HG03521 (cell line): ENCODE results near the gene GATM.
A peak's percentile ranks its signal among the peaks of the same experiment; 100 is the strongest.
"Not testable (repeated sequence)": the region's sequence is repeated elsewhere in the genome, so short reads cannot be mapped to it uniquely, and the experiment has no call there.

ENCODE experiments used
- ATAC-seq: cut with Tn5 transposase; IDR thresholded peaks from one replicate; pipeline ENCODE4 v1.9.1; 2021; ENCODE audit warnings: mild to moderate bottlenecking, moderate library complexity; ENCODE audit not compliant: unreplicated experiment

Gene GATM

DNA sequence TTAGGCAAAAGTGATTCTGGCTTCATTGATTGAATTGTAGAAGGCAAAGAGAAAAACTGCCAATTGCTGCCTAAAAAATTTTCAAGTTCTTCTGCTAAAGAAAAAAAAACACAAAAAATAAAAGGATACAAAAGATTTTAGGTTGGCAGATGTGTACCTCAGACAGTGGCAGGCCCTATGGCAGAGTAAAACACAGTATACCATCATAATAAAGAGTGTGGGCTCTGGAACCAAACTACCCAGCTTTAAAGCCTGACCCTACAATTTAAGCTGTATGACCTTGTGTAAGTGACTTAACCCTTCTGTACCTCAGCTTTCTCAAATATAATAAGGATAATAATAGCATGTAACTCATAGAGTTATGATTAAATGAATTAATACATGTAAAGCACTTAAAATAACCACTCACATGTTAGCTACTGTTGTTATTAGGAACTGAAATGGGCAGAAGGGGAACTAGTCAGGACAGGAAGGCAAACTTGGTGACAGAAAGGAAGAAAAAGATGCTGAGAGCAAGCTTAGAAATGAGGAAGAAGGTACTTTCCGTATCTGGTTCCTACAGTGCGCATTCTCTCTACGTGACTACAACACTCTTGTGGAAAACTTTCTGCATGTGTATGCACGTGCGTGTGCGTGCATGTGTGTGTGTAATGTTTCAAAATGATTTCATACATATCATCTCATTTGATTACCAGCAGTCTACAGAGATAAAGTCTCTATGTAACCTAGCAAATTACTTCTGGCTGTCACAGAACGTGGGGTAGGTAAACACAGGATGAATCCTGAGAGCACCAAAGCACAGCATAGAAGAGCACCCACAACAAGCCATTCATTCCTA is 13.6 kb upstream of the GATM start:
- peak; percentile 86 for ATAC-seq

DNA sequence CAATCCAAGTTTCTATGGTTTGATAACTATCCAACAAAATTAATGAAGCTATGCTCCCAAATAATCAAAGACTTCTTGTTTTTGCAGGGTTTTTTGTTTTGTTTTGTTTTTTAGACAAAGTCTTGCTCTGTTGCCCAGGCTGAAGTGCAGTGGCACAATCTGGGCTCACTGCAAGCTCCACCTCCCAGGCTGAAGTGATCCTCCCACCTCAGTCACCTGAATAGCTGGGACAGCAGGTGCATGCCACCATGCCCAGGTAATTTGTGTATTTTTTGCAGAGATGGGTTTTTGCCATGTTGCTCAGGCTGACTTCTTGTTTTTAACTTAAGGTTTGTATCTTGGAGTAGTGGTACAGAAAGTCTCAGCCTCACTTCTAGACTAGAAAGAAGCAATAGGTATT is 11.0 kb upstream of the GATM start:
- ATAC-seq = no peak

DNA sequence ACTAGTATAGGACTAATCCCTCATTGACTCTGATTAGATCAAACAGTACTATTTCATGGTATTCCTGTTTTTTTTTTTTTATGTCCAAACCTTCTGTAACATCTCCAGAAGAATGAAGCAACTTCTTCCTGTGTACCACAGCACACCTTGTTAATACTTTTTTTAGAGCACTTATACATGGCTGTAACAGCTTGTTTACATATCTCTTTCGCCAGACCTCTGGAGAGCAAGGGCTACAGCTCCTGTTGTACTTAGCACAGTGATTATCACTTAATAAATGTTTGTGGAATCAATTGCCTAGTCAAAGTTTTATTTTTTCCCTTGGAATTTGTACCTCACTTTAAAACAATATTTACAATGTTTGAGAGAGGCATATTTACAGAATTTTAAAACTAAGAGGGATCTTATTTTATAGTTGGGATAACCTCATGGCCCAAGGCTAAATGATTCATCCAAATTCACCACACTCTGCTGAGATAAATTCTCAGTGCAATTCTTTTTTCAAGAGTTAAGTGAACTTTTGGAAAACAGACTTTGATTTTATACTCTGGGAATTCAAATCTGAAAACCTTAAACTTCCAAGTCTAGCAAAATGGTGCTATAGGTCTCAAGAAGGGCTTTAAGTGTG is 9.2 kb upstream of the GATM start:
- ATAC-seq = no peak

DNA sequence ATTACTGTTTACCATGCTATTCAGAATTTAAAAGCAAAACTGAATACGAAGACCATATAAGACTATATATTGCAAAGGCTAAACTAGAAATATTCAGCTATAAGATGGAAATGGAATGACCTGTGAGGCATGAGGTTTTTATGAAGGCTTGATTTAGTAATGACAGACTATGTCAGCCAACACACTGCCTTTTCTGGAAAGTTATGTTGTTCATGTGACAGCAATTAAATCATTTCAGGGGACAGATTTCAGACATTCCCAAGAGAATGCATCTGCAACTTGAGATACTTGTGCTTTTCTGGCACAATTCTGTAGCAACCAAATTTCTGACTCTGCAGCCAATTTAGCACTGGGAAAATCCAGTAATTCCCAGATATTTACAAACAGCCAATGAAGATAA is 8.6 kb upstream of the GATM start:
- ATAC-seq = no peak

DNA sequence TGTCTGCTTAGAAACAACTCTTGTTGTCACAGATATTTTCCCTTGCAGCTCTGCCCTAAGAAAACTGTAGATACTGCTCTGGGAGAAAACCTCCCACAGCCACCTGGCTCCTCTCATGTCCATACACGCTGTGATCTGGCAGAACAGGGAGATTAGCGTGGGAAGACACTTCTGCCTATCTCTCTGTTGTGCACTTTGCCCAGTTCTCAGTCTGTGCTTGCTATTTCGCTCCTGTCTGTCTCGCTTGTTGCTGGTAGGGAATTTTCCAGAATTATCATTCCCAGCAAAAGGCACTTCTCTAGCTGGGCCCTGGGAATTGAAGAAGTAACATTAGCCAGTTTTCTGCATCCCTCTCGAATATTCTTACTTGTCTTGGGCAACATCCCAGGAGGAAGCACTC is 8.1 kb upstream of the GATM start:
- ATAC-seq = no peak

DNA sequence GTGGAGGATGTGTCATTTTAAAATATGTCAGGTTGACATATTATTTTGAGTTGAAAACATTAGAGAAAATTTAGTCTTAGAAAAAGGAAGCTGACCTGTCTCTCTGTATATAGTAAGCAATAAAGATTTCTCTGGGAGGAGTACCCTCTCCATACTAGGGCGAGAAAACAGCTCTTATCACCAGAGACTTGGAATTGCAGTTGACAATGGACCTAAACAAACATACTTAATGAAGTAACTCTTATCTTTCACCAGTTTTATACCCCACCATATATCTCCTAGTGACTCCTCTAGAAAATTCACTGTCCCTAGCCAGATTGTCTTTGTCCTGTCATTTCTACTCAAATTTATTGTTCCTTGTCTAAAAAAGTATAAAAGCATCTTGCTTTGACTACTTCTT is 7.2 kb upstream of the GATM start:
- ATAC-seq = no peak

DNA sequence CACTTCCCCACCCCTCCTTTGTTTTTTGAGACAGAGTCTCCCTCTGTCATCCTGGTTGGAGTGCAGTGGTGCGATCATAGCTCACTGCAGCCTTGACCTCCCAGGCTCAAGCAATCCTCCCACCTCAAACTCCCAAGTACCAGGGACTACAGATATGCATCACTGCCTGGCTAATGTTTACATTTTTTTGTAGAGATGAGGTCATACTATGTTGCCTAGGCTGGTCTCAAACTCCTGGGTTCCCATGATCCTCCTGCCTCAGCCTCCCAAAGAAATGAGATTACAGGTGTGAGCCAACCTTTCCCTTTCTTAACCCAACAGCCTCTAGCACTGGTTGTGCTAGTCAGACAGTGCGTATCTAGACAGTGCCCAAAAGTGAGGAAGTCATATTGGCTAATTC is 6.4 kb upstream of the GATM start:
- no peak for ATAC-seq

DNA sequence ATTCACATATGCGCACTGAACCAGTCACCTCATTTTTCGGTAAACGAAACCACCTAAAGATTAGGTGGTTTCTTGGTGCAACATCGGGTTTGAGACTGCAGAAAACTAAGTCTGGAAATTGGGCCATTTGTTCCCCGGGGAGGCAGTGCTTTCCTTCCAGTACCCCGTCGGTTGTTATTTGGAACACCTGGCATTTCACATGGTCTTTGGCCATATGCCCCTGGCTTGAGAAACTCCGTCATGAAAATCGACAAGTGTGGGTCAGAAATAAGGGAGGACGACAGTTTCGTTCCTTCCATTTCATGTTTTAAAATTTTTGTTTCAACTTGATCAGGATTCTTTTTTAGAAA is 544 bp upstream of the GATM start:
- ATAC-seq = no peak

DNA sequence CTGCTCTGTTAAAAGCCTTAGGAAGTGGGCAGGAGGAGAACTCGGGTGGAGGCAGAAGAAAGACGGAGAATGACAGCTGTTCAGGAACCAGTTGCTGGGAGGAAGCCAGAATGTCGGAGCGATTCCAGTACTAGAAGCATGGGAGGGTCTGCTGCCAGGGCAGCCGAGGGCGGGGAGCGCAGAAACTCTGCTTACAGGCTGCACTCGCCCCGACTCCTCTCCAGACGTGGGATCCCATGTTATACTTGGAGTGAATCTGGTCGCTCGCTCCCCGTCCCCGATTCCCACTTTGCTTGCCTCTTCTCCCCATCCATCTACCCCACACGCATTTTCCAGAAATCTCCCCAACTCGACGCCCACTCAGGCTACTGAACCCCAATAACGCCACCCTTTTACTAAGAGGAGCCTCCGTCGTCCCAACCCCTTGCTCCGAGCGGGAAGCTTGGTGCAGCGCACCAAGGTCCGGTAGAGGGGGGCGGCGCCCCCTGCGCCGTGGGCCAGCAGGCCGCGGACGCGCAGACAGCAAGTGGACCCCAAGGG is 665 bp downstream of the GATM start:
- no peak for ATAC-seq

DNA sequence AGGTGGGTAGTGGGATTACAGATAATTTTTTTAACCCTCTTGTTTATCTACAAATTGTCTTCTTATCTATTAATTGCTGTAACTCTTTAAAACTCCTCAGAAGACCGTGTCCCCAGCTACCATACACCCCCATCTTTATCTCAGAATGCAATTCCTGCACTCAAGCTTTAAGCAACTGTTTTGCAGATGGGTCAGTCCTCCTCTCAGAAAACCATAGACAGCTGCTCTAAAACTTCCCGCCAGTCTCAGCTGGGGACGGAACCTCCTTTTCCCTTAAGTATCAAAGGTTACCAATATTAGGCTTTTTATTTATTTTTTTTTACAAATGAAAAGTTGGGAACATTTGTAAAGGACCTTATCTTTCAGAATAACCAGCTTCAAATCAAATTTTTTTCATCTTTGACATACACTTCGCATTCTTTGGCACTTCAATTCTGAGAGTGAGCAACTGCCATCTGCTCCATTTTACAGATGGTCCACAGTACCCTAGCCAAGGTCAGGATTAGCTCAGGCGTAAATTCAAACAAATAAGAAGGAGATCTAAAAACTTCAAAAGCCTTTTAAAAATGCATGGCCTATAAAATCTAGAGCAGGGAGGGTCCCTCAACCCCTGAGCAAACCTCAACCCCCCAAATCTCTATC is 1.3 kb downstream of the GATM start:
- no peak for ATAC-seq

DNA sequence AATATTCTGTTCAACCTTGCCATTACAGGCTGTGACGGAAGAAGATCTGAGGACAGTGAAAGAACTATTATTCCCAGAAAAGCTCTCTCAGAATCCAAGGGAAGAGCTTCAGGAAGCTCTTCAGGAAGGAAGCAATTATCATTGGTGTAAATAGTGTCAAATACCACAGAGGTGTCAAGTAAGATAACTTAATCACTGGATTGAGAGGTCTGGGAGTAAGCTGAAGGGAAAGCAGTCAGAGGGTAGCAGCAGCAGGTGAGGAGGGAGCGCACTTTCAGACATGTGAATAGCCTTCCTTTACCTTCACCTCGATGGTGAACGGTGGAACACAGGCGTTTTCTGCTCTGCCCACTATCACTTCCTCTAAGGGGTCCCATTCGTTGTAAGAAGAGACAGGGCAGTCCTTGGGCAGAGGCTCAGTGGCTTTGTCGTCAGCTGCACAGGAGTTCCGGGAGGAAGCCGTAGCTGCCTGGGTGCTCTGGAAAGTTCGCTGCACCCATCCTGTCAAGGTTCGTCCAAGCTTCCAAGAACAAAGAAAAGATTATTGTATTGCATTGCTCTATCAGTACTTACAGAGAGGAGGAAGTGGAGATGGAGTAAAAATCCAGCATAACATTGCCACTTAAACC is 1.9 kb downstream of the GATM start:
- no peak for ATAC-seq

DNA sequence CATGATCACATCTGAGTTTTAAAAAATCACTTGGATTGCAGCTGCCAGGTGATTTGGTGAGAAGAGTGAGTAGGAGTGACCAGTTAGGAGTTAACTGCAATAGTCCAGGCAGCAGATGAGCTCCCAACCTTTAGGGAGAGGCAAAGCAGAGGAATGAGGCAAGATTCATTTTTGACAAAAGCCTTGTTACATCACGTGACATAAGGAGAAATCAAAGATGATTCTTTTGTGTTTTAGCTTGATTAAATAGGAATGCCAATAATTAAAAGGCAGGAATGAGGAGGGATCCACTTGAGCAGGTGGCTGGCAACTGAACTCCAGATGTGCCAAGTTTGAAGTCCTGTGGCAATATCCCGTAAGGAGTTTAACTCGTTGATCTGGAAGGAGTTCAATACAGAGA is 2.5 kb downstream of the GATM start:
- no peak for ATAC-seq

DNA sequence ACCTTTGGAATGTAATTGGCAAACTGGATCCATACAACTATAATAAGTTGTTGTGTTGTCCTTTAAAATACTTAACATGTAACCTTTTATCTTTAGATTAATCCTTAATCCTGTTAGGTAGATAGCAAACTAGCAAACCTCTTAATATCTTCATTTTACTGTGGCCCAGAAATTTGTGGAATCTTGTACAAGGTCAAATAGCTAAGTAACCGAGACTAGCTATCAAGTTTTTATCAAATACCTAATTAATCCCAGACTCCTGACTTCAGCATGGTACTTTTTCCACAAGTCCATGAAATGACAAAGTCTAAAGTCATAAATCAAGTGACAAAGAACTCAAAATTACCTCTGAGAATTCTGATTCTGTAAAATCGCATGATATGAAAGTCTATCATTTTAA is 4.4 kb downstream of the GATM start:
- no peak for ATAC-seq

DNA sequence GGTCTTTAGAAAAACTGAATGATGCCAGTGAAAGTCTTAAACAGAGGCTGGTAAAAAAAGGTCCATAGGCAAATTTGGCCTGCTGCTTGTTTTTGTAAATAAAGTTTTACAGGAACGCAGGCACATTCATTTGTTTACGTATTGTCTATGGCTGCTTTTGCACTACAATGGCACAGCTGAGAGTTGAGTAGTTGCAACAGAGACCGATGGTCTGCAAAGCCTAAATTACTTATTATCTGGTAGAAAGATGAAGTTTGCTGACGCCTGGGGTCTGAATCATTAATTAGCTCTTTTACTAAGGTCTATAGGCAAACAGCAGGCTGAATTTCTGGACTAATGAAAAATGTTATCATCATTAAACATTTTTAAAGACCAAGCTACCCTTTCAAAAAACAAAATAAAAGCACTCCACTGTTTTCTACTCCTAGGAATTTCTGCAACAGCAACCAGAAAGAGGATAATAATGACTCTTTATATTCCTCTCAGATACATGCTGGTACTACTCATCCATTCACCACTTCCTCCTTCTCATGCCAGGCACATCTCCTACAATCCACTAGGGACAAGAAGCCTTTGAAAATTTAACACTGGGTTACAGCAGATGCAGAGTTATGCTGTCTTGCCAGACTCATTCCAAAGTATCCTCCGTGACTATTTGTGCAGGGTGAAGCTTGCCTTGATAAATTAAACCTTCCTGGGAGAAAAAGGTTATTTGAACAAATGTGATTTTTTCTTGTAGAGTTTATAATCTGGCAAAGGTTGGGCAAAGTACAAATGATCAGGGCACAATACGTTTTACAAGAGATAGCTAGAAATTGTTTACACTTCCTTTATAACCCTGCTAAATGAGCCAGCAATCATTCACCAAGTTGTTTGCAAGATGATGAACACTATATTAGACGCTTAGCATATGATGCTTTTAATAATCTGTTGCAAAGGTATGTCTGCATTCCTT is 6.0 kb downstream of the GATM start:
- ATAC-seq = no peak

DNA sequence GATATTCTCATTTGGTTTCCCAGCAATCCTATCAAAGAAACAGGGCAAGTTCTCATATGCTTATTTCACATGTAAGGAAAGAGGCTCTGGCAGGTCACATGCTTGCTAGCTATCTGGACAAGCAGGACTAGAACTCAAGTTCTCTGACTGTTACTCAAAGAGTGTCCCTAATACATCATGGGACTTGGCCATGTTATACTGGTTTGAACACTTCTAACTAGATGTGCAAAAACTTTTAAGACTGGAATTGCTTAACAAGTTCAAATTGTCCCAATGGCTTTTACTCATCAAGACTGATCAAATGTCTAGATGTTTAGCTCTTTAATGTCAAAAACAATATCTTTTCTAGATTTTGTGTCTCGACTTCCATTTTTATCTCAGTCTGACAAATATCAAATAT is 6.8 kb downstream of the GATM start:
- no peak for ATAC-seq

DNA sequence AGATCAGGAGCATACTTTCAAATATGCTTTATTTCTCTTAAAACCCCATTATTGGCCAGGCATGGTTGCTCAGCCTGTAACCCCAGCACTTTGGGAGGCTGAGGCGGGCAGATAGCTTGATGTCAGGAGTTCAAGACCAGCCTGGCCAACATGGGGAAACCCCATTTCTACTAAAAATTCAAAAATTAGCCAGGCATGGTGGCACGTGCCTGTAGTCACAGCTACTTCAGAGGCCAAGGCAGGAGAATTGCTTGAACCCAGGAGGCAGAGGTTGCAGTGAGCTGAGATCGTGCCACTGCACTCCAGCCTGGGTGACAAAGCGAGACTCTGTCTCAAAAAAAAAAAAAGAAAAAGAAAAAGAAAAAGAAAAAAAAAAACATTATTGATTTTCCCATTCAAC is 8.3 kb downstream of the GATM start:
- ATAC-seq = not testable (repeated sequence)

DNA sequence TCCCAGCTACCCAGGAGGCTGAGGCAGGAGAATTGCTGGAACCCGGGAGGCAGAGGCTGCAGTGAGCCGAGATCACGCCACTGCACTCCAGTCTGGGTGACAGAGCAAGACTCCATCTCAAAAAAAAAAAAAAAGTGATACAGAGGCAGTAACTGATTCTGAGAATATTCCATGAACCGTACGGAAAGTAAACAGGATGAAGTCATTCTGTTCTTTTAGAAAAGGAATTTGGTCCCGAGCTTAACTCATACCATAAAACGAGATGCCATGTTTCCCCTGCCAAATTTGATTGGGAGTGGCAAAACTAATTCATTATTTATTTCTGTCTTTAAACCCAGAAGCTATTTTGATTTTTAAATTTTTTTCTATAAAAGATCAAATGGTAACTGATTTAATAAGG is 11.1 kb downstream of the GATM start:
- ATAC-seq = not testable (repeated sequence)

DNA sequence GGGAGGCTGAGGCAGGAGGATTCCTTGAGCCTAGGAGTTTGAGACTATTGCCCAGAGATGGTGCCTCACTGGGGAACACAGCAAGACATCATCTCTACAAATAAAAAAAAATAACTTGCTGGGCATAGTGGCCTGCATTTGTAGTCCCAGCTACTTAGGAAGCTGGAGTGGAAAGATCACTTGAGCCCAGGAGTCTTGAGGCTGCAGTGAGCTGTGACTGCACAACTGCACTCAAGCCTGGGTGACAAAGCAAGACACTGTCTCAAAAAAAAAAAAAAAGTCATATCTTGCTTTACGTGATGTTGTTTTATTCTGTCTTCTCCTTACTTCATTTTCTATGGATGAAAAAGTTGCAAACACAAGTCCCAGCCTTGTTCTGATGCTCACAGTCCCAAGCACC is 14.1 kb downstream of the GATM start:
- ATAC-seq = no peak

DNA sequence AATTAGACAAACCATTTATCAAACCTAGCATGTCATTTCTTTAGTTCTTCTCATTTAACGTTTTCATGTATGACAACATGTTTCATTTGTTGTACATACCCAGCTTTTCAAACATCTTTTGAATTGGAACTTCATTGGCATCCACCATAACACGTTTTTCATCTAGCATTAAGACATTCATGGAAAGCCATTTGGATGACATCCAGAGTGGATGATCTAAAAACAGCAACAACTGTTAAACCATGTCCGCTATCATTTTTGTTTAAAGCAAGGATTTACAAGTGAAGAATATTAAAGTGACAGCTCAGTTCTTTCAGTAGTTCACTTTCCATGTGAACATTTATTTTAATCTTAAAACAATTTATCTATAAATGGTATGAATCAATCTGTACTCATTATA is 14.5 kb downstream of the GATM start:
- no peak for ATAC-seq

DNA sequence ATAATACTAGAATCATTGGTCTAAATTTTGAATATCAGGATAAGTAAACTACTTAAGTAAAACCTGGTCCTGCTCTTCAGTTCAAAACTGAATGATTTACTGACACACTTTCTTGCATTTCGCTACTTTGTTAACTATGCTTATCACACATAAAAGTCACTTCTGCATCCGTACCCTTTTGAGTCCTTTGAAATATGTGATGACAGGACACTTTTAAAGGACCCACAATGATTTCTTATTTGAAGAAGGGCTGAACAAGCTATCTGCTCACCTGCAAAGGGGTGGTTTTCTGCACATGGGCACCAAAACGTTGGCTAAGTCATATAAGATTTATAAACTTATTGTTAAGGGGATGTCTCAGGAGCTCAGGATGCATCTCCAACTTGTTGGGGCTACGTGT is 15.0 kb downstream of the GATM start:
- no peak for ATAC-seq

DNA sequence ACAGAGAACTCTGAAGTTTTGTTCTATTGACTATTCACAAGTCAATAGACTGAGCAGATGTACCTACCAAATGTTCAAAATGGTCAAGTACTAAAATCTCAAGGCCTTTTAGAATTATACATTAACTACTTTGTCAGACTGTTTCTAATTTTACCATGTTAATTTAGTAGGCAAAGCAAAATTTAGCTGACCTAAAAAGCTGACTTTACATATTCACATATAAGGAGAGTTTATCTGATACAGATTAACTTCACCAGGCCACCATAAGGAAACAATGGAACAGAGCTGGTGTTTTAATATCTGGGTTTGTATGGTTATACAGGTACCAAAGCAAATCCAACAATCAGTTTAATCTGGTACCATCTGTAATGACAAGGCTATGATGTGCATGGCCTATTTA is 15.9 kb downstream of the GATM start:
- no peak for ATAC-seq
